Astrocyte (in vitro differentiated cells and primary cell): ENCODE results near the gene KIFAP3. TPM values are rescaled to one million over a fixed set of nuclear protein-coding genes. Genes with fewer than 3 reads are reported as not detected.

Experiments
- DNase-seq: peaks from one replicate; pipeline ENCODE4 v3.0.0-alpha.2; 2010; ENCODE audit warnings: low read depth
- FAIRE-seq: peaks from 2 replicates; lab custom pipeline; 2011; peaks lifted over from hg19 to GRCh38; lab: Jason Lieb, UNC
- H2AFZ ChIP-seq: 2 replicates; pipeline ENCODE4 v1.6.0; 2012; ENCODE audit warnings: low read depth, low read length, inconsistent platforms
- H3K27ac ChIP-seq: 2 replicates; pipeline ENCODE4 v1.5.1; 2011; ENCODE audit warnings: low read depth, low read length, inconsistent platforms
- H3K27me3 ChIP-seq: 2 replicates; pipeline ENCODE4 v1.6.0; 2011; ENCODE audit warnings: low read length, inconsistent platforms; ENCODE audit not compliant: insufficient read depth
- H3K36me3 ChIP-seq: 2 replicates; pipeline ENCODE4 v1.5.1; 2011; ENCODE audit warnings: low read length, inconsistent platforms; ENCODE audit not compliant: insufficient read depth
- H3K4me1 ChIP-seq: 2 replicates; pipeline ENCODE4 v1.5.1; 2011; ENCODE audit warnings: low read length, inconsistent platforms; ENCODE audit not compliant: insufficient read depth
- H3K4me2 ChIP-seq: 2 replicates; pipeline ENCODE4 v1.6.0; 2012; ENCODE audit warnings: low read length, inconsistent platforms
- H3K4me3 ChIP-seq: 2 replicates; pipeline ENCODE4 v1.5.1; 2011; ENCODE audit warnings: low read depth, mild to moderate bottlenecking, low read length, inconsistent platforms; ENCODE audit not compliant: insufficient read depth
- H3K79me2 ChIP-seq: 2 replicates; pipeline ENCODE4 v1.6.0; 2012; ENCODE audit warnings: mild to moderate bottlenecking, low read length, inconsistent platforms; ENCODE audit not compliant: insufficient read depth
- H3K9ac ChIP-seq: 2 replicates; pipeline ENCODE4 v1.6.0; 2012; ENCODE audit warnings: mild to moderate bottlenecking, low read length, inconsistent platforms
- H3K9me3 ChIP-seq: 2 replicates; pipeline ENCODE4 v1.5.1; 2012; ENCODE audit warnings: low read depth, mild to moderate bottlenecking, low read length, inconsistent platforms; ENCODE audit not compliant: insufficient read depth
- H4K20me1 ChIP-seq: 2 replicates; pipeline ENCODE4 v1.6.0; 2012; ENCODE audit warnings: low read length, inconsistent platforms; ENCODE audit not compliant: insufficient read depth
- H3K27ac Mint-ChIP-seq: one replicate; pipeline ENCODE4 v1.8.0; 2021; ENCODE audit warnings: mild to moderate bottlenecking, mixed read lengths; ENCODE audit not compliant: unreplicated experiment
- H3K27me3 Mint-ChIP-seq: one replicate; pipeline ENCODE4 v1.8.0; 2021; ENCODE audit warnings: low read depth, mixed read lengths; ENCODE audit not compliant: unreplicated experiment
- H3K36me3 Mint-ChIP-seq: one replicate; pipeline ENCODE4 v1.8.0; 2021; ENCODE audit warnings: low read depth, mixed read lengths; ENCODE audit not compliant: unreplicated experiment
- H3K4me1 Mint-ChIP-seq: one replicate; pipeline ENCODE4 v1.8.0; 2021; ENCODE audit warnings: low read depth, mixed read lengths; ENCODE audit not compliant: unreplicated experiment
- H3K4me3 Mint-ChIP-seq: one replicate; pipeline ENCODE4 v1.8.0; 2021; ENCODE audit warnings: mild to moderate bottlenecking, moderate library complexity, mixed read lengths; ENCODE audit not compliant: unreplicated experiment
- H3K9me3 Mint-ChIP-seq: one replicate; pipeline ENCODE4 v1.8.0; 2021; ENCODE audit warnings: mild to moderate bottlenecking, mixed read lengths; ENCODE audit not compliant: unreplicated experiment
- CTCF ChIP-seq: IDR thresholded peaks from 2 replicates; pipeline ENCODE4 v1.5.1; 2011; ENCODE audit warnings: low read depth, mild to moderate bottlenecking, inconsistent platforms, low read length, moderate library complexity; ENCODE audit not compliant: insufficient read depth
- EZH2 ChIP-seq: IDR thresholded peaks from 2 replicates; pipeline ENCODE4 v1.6.1; 2012; ENCODE audit warnings: mild to moderate bottlenecking, low read length, inconsistent platforms; ENCODE audit not compliant: insufficient read depth
- total RNA-seq: library from RNA; stranded (reverse); gene quantifications from 2 replicates; pipeline ENCODE4 v1.2.1, GENCODE V29; 2021

Gene KIFAP3
- total RNA-seq, 1 donor from 2014 or later, result 32.8 TPM

- no peaks in the 10 kb centered on the region for H4K20me1 ChIP-seq
- Mint-ChIP-seq H3K9me3 (no peaks in the 10 kb centered on the region), H3K4me1 (no peaks in the 10 kb centered on the region), H3K4me3 (no peak overlapping the region), H3K27ac (no peak overlapping the region), H3K36me3 (no peaks in the 10 kb centered on the region), H3K27me3 (no peaks in the 10 kb centered on the region)
- no peaks in the 10 kb centered on the region for H3K27me3 ChIP-seq
- no peak for DNase-seq
- no peaks in the 10 kb centered on the region for H3K79me2 ChIP-seq
- H3K27ac ChIP-seq, result no peak overlapping the region
- no peak for FAIRE-seq
- H3K4me3 ChIP-seq, result no peak overlapping the region
- H3K9ac ChIP-seq, result no peak overlapping the region
- H3K4me1 ChIP-seq, result no peaks in the 10 kb centered on the region
- TF ChIP-seq EZH2 (no peak), CTCF (no peak)
- H3K9me3 ChIP-seq, result no peaks in the 10 kb centered on the region
- H3K4me2 ChIP-seq, result no peak overlapping the region
- no peaks in the 10 kb centered on the region for H3K36me3 ChIP-seq
- no peak overlapping the region for H2AFZ ChIP-seq
Measured at GRCh38 chr1:169968174-169968573, 106.3 kb downstream of the KIFAP3 start.

- no peak for DNase-seq
- Mint-ChIP-seq H3K27me3 (no peaks in the 10 kb centered on the region), H3K36me3 (no peaks in the 10 kb centered on the region), H3K9me3 (no peaks in the 10 kb centered on the region), H3K4me3 (no peak overlapping the region), H3K4me1 (no peaks in the 10 kb centered on the region), H3K27ac (no peak overlapping the region)
- Histone ChIP-seq H3K4me3 (no peak overlapping the region), H3K36me3 (no peaks in the 10 kb centered on the region), H3K4me2 (no peak overlapping the region), H3K9me3 (no peaks in the 10 kb centered on the region), H3K9ac (no peak overlapping the region), H2AFZ (no peak overlapping the region), H3K79me2 (no peaks in the 10 kb centered on the region), H4K20me1 (no peaks in the 10 kb centered on the region), H3K27me3 (no peaks in the 10 kb centered on the region), H3K4me1 (no peaks in the 10 kb centered on the region), H3K27ac (no peak overlapping the region)
- FAIRE-seq, result no peak
- TF ChIP-seq EZH2 (no peak), CTCF (no peak)
Measured at GRCh38 chr1:169964206-169964605, 110.3 kb downstream of the KIFAP3 start.

GRCh38 chr1:169959686-169960085 is 114.8 kb downstream of the KIFAP3 start:
- H3K36me3 ChIP-seq, result no peaks in the 10 kb centered on the region
- no peaks in the 10 kb centered on the region for H3K4me1 ChIP-seq
- H3K27ac Mint-ChIP-seq, result no peak overlapping the region
- no peak overlapping the region for H3K4me2 ChIP-seq
- no peaks in the 10 kb centered on the region for H4K20me1 ChIP-seq
- no peaks in the 10 kb centered on the region for H3K9me3 Mint-ChIP-seq
- H3K4me1 Mint-ChIP-seq, result no peaks in the 10 kb centered on the region
- no peak overlapping the region for H3K4me3 Mint-ChIP-seq
- no peaks in the 10 kb centered on the region for H3K9me3 ChIP-seq
- TF ChIP-seq CTCF (no peak), EZH2 (no peak)
- H3K27ac ChIP-seq, result no peak overlapping the region
- DNase-seq (no peak), FAIRE-seq (no peak)
- H3K9ac ChIP-seq, result no peak overlapping the region
- no peaks in the 10 kb centered on the region for H3K27me3 ChIP-seq
- no peak overlapping the region for H2AFZ ChIP-seq
- H3K36me3 Mint-ChIP-seq, result no peaks in the 10 kb centered on the region
- no peaks in the 10 kb centered on the region for H3K79me2 ChIP-seq
- H3K4me3 ChIP-seq, result no peak overlapping the region
- H3K27me3 Mint-ChIP-seq, result no peaks in the 10 kb centered on the region
